ENCODE data around the gene CD300H.
"Not testable (repeated sequence)": the region's sequence is repeated elsewhere in the genome, so short reads cannot be mapped to it uniquely, and the experiment has no call there.

CD300H gene

DNA sequence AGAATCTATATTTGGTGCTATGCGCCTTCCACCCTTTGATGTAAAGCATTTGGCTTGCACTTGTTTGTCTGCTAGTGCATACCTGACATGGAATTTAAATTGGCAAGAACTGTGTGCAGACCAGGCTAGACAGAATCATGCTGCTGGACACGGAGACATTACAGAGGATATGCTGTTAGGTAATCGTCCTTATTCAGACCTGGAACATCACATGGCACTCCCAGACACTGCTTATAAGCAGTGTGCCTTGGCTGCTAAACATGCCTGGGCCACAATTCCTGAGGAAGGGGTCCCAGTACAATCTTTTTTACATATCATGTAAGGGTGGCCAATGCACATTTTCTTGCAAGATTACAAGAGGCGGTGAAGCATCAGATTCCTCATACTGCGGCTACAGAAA is 18.4 kb upstream of the CD300H start:
- in situ Hi-C loops (cut with MboI; ENCODE audit: low sequenced_read_pairs), result no loop called here

DNA sequence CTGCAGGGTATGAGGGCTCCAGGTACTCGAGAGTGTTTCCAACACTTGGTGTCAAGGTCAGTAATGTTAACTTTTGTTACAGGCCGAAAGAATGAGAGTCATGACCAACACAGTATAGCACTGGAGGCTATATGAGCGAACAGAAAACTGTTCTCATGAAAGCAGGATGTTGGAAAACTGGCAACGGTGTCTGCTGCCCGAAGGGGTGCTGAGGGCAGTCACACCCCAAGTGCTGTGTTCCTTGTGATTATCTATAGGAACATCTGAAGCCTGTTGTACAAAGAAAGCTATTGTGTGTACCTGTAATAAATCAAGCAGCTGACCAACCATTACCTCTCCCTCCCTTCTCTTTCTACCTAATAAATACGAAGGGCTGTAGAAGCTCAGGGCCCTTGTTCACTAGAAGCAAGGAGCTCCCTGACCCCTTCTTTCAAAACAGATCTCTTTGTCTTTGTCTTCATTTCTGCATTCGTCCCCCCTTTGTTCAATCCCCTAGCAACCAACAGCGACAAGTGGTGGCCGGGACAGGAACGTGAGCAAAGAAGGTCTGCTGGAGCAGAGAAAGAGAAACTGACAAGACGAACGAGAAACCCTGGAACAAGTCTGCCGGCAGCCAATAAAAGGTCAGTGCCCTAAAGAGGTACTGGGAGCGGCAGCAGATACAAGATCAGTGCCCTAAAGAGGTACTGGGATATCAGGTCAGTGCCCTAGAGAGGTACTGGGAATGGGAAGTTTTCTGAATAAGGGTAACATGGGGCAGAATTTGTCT is 17.2 kb upstream of the CD300H start:
- in situ Hi-C loops (cut with MboI; ENCODE audit: low sequenced_read_pairs), result no loop called here

DNA sequence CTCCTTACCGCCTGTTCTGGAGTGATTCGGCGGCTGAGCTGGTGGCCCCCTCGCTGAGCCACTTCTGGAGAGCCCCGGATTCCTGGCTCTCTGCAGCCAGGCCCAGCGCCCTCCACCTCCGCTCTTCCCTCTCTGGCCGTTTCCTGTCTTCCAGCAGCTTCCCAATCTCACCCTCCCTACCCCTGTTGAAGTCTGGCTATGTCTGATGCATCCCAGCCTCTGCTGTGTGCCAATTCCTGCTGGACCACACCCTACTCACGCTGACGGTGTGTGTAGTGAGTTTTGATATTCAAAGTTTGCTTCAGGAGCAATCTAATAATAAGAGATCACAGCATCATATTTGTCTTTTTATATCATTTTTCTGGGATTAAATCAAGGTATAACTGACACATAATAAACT is 15.3 kb upstream of the CD300H start:
- in situ Hi-C loops (cut with MboI; ENCODE audit: low sequenced_read_pairs), result no loop called here

DNA sequence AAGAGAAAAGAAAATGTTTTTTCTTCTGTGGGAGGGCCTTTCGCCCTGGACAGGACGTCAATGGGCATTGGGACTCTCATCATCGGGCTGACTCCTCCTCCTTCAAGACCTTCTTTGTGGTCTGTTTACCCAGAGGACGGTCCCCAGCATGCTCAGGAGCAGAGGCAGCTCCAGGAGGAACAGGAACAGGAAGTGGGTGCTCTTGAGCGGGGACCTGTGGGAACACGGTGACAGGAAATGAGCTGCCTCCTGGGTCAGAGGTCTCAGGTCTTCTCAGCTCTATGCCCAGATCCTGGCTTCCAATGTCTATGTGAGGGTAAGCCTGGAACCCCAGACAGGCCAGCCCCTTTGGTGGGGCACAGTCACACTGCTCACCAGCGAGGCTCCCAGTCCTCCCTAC is 12.6 kb upstream of the CD300H start:
- in situ Hi-C loops (cut with MboI; ENCODE audit: low sequenced_read_pairs), result no loop called here

DNA sequence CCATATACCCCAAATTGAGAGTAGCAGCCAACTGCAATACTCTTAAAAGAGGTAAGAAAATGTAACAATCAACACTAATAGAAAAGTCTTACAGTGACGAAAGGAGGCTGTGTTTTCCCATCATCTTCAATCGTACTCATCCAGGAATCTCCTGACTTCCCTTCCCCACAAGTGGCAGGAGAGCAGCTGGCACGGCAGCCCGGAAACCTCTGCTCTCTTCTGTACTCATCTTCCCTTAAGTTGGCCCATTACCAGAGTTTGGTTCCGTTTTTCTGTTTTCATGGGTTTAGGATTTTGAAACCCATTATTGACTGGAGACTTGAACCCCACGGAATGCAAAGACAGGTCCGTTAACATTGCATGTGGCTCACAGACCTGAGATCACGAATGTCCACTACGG is 11.7 kb upstream of the CD300H start:
- in situ Hi-C loops (cut with MboI; ENCODE audit: low sequenced_read_pairs), result no loop called here

DNA sequence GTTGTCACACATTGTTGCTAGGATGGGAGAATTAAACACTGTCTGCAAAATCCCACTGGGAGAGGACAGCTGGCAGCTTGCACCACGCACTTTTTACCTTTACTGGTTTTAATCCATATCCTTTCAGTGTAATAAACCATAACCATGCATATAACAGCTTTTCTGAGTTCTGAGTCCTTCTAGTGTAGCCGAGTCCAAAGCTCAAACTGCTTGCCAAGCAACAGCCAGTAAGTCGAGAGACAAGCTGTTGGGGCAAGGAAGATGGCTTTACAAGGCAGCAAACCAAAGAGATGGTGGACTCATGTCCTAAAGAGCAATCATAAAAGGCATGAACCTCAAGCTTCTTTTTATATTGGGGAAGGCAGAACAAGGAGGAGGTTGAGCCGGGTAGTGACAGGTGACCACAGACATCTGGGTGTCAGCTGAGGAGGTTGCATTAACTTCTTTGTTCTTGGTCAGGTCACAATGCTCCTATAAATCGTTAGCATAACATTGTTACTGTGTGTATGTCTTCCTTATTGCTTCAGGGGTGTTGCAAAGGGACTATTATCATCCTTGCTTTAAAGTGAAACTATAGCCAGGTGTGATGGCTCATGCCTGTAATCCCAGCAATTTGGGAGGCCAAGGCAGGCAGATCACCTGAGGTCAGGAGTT is 7.3 kb upstream of the CD300H start:
- in situ Hi-C loops (cut with MboI; ENCODE audit: low sequenced_read_pairs), result no loop called here

DNA sequence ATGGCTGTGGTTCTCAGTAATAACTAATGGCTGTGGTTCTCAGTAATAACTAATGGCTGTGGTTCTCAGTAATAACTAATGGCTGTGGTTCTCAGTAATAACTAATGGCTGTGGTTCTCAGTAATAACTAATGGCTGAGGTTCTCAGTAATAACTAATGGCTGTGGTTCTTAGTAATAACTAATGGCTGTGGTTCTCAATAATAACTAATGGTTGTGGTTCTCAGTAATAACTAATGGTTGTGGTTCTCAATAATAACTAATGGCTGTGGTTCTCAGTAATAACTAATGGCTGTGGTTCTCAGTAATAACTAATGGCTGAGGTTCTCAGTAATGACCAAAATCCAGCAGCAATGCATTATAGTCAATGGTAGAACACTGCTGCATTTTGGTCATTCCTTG is 6.3 kb upstream of the CD300H start:
- in situ Hi-C loops (cut with MboI; ENCODE audit: low sequenced_read_pairs), result not testable (repeated sequence)

DNA sequence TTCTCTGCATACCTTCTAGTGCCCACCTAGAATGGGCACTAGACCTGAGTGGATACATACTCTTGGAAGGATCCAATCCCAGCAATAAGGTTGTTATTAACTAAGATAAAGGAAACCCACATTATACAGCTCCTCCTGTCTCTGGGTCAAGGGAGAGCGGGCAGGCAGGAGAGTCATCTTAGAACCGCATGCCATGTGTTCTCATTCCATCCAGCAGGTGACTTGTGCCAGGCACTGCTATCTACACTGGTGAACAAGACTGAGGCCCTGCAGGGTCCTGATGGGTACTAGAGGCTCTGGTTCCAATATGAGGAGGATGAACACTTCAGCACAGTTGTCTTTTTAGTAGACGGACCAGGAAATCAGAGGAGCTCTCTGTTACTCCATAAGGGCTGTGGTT is 5.9 kb upstream of the CD300H start:
- in situ Hi-C loops (cut with MboI; ENCODE audit: low sequenced_read_pairs), result no loop called here

DNA sequence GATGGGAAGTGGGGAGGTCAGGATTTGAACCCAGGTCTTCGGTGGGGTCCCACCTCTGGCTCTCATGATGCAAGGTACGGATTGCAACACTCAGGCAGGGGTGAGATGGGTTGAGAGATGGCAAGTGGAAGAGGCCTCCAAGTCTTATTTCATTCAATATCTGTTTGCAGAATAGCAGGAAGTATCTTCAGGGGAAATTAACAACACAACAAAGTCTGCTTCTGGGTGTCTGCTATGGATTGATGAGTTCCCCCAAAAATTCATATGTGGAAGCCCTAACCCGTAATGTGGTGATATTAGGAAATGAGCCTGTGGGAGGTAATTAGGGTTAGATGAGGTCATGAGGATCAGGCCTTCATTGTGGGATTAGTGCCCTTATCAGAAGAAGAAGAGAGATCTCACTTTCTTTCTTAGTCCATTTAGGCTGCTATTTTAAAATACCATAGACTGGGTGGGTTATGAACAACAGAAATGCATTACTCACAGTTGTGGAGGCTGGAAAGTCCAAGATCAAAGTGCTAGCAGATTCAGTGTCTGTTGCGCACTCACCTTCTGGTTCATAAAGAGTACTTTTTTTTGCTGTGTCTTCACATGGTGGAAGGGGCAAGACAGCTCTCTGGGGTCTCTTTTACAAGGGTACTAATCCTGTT is 4.4 kb upstream of the CD300H start:
- in situ Hi-C loops (cut with MboI; ENCODE audit: low sequenced_read_pairs), result no loop called here

DNA sequence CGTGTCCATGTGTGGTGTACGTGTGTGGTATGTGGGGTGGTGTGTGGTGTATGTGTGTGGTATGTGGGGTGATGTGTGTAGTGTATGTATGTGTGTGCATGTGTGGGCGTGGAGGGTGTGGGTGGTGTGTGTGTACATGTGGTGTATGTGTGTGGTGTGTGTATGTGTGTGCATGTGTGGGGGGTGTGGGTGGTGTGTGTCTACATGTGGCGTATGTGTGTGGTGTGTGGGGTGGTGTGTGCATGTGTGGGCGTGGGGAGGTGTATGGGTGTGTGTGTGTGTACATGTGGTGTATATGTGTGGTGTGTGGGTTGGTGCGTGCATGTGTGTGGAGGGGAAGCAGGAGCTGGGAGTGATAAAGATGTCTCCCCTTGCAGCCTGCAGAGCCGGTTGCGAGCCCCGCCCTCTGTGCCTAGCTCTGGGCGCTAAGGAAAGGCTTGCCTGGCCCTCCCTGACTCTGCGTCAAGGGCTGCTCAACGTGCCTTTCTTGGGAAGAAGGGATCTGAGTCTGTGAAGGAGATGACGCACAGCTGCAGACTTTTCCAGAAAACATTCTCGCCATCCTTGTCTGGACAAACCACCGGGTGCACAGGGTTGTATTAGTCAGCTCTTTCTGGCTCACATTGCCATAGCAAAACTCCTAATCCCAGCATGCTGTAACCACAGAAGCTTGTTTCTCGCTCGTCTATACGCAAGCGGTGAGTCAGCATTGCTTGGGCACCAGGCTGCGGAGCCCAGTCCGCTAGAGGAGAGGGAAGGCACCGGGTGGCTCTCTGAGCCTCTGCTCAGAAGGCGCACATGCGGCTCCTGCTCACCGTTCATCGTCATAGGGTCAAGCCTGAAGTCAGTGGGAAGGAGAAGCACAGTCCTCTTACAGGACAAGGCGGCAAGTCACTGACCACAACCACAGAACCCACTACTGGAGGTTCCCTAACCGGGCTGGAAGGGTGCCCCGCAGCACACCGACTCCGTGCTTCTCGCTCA is 2.0 kb upstream of the CD300H start:
- in situ Hi-C loops (cut with MboI; ENCODE audit: low sequenced_read_pairs), result no loop called here

DNA sequence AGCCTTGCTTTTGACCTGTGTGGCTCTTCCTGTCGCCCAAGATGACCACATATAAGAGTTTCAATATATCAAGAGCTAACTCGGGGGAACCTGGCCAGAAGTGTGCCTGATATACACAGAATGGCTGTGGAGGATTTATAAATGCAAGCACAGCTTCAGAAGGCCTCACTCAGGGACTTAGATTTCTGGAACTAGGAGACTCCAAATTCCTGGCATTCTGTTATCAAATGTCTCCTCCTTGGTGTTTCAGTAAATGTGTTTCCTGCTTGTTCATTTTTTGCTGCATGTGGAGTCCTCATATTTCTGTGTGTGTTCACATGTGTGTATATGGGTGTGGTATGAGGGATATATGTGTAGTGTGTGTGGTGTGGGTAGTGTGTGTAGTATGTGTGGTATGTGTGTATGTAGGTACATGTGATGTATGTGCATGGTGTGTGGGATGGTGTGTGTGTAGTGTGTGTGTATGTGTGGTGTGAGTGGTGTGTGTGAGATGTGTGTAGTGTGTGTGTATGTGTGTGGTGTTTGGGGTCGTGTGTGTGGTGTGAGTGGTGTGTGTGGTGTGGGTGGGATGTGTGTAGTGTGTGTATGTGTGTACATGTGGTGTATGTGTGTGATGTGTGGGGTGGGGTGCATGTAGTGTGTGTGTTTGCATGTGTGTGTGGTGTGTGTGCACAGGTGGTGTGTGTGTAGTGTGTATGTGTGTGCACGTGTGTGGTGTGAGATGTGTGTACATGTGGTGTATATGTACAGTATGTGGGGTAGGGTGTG is 981 bp upstream of the CD300H start:
- in situ Hi-C loops (cut with MboI; ENCODE audit: low sequenced_read_pairs), result no loop called here

DNA sequence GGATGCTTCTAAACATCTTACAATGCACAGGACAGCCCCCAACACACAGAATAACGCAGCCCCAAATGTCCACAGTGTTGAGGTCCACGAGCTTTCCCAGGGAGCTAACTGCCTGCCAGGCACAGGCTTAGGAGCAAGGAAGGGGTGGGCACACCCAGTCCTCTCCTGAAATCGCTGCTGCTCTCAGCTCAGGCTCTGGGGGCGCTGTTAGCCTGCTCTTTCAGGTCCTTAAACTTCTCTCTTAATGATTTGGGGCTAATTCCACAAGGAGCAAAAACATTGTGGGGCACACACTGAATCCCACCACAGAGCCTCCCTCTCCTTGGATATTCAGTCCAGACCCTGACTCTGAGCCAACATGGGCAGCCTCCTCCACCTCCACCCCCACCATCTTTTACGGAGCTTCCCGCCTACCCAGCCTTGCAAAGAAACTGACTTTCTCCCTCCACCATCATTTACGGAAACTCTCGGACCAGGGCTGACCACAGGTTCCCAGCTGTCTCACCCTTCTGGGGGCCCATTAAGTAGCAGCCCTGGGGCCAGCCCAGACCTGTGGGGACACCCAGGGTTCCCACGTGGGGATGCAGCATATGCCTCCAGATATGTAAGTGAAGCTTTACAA is 1.1 kb downstream of the CD300H start:
- in situ Hi-C loops (cut with MboI; ENCODE audit: low sequenced_read_pairs), result no loop called here

DNA sequence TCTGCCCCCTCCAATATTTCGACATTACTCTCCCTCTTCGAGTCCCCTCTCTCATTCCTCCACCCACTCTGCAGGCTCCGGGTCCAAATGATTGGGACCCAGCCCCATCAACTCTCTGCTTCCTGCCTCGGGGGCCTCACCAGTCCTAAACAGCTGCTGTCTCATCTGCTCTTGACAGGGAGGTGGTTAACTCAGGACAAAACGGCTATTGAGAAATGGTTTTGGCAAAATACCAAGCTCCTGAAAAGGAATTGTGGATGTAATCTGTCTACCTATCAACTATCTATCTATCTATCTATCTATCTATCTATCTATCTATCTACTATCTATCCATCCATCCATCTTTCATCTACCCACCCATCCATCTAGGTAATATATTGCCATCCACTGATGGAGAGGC is 2.2 kb downstream of the CD300H start:
- in situ Hi-C loops (cut with MboI; ENCODE audit: low sequenced_read_pairs), result no loop called here

DNA sequence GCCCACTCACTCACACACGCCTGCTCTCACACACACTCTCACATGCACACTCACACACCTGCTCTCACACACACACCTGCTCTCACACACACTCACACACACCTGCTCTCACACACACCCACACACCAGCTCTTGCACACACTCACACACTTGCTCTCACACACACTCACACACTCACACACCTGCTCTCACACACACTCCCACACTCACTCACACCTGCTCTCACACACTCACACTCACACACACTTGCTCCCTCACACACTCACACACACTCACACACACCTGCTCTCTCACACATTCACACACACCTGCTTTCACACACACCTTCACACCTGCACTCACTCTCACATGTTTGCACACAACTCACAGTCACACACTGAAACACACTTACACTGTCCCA is 4.0 kb downstream of the CD300H start:
- in situ Hi-C loops (cut with MboI; ENCODE audit: low sequenced_read_pairs), result no loop called here

DNA sequence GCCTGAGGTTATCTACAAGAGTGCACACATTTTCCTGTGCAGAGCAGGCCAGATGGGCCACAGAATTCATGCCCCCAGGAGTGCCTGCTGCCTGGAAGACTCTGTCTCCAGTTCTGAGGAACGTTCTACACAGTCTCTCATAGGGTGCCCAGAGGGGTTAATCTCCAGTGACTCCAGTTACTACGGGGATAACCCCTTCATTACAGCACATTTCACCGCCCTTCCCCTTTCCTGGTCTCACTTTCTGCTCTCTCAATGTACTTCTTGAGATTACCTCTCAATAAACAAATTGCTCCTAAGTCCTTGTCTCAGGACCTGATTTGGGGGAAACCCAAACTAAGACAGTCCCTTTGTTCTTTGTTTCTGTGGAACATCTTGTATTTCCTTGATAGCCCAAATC is 5.7 kb downstream of the CD300H start:
- in situ Hi-C loops (cut with MboI; ENCODE audit: low sequenced_read_pairs), result no loop called here

DNA sequence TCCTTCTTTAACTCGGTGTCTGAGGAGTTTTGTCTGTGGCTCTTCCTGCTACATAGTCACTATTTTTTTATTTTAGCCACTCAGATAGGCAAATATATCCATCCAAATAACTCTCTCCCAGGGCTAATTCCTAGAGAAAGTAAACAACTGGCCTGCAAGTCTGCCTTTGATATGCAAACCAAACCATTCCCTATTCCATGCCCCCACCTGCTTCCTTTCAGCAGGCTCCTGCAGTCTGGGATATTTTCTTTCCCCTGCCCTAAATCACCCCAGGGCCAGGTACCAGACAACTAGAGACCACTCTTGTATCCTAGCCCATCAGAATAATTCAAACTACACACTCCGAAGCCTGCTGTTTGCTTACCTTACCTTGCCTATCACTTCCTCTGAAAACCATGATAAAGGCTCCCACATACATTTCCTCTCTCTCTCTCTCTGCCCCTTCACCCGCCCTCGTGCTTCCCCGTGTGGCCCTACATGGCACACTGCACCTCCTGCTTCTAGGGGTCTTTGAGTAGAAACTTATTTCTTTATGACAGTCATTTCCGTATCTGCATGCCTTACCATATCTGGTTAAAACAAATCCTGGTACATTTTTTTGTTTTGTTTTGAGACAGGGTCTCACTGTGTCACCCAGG is 8.3 kb downstream of the CD300H start:
- in situ Hi-C loops (cut with MboI; ENCODE audit: low sequenced_read_pairs), result no loop called here

DNA sequence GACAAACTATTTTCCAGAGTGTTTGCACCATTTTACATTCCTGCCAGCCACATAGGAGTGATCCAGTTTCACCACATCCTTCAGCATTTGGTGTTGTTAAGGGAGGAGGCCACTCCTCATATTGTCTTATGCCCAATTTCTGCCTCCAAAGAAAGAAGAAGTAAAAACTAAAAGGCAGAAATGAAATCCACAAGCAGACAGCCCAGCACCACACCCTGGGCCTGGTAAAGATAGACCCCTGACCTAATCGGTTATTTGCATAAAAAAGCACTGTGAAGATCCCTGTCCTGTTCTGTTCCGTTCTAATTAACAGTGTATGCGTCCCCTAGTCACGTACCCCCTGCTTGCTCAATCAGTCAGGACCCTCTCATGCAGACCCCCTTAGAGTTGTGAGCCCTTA is 8.9 kb downstream of the CD300H start:
- in situ Hi-C loops (cut with MboI; ENCODE audit: low sequenced_read_pairs), result not testable (repeated sequence)

DNA sequence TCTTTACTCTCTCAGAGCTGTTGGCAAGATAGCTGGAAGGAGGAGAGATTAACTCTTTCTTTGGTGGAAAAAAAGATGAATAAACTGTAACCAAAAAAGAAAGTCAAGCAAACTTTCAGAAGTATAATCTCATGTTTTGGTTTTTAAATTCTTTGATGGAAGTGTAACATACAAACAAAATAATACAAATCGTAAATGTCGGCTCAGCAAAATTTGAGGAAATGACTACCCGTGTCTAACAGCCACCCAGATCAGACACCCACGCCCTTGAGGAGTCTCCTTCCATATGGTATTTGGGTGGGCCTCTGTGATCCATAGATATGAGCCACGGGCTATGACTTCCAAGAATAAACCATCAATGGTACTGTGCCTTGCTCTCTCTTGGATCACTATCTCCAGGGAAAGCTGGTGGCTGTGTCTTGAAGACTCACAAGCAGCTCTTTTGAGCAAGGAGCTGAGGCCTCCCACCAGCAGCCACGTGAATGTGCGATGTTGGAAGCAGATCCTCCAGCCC is 11.8 kb downstream of the CD300H start:
- in situ Hi-C loops (cut with MboI; ENCODE audit: low sequenced_read_pairs), result no loop called here

DNA sequence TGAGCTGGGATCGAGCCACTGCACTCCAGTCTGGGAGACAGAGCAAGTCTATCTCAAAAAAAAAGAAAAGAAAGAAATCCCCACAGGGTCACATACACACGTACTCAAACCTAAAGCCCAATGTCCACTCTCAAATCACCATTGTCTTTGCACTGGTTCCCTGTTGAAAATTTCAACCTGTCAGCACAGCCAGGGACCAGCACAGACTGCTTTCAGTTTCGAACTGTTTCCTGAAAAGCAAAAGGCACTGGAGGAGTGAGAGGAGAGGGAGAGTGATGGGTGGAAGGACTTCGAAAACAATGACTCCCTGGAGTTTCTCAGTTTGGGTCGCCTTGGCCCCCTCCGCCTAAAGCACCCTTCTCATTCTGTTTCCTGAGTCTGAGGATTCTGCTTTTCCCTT is 12.4 kb downstream of the CD300H start:
- in situ Hi-C loops (cut with MboI; ENCODE audit: low sequenced_read_pairs), result no loop called here
